ENCODE results near the gene LHFPL3. TPM values are rescaled to one million over a fixed set of nuclear protein-coding genes. Genes with fewer than 3 reads are reported as not detected.

Gene LHFPL3
- total RNA-seq, result not detected

- TF ChIP-seq CTCF (IDR thresholded peaks at IDR 0.05; ENCODE audit: low read depth), result no peak
Observed at GRCh38 chr7:104328296-104328969, at the start of gene LHFPL3. LHFPL3 (plus strand) TSS chr7:104328603.

- no peak for TF ChIP-seq CTCF (IDR thresholded peaks at IDR 0.05; ENCODE audit: low read depth)
Observed at GRCh38 chr7:104286839-104287238, 41.6 kb upstream of the LHFPL3 start.

GRCh38 chr7:104288137-104288536 lies 40.3 kb upstream of the LHFPL3 start:
- no peak for TF ChIP-seq CTCF (IDR thresholded peaks at IDR 0.05; ENCODE audit: low read depth)

GRCh38 chr7:104294291-104294690 lies 34.1 kb upstream of the LHFPL3 start:
- no peak for TF ChIP-seq CTCF (IDR thresholded peaks at IDR 0.05; ENCODE audit: low read depth)

GRCh38 chr7:104296266-104296665 lies 32.1 kb upstream of the LHFPL3 start:
- no peak for TF ChIP-seq CTCF (IDR thresholded peaks at IDR 0.05; ENCODE audit: low read depth)

- no peak for TF ChIP-seq CTCF (IDR thresholded peaks at IDR 0.05; ENCODE audit: low read depth)
Observed at GRCh38 chr7:104296900-104297299, 31.5 kb upstream of the LHFPL3 start.

- TF ChIP-seq CTCF (IDR thresholded peaks at IDR 0.05; ENCODE audit: low read depth), result no peak
Observed at GRCh38 chr7:104299323-104299722, 29.1 kb upstream of the LHFPL3 start.

Measured in subcutaneous adipose tissue (tissue), 4 donors.